GM18498 (cell line): ENCODE results near the gene ZNF316.
"Not testable (repeated sequence)": the region's sequence is repeated elsewhere in the genome, so short reads cannot be mapped to it uniquely, and the experiment has no call there.

ENCODE experiments used
- ATAC-seq: cut with Tn5 transposase; IDR thresholded peaks from one replicate; pipeline ENCODE4 v1.9.1; 2021; ENCODE audit warnings: mild to moderate bottlenecking, moderate library complexity; ENCODE audit not compliant: unreplicated experiment

Gene ZNF316

DNA sequence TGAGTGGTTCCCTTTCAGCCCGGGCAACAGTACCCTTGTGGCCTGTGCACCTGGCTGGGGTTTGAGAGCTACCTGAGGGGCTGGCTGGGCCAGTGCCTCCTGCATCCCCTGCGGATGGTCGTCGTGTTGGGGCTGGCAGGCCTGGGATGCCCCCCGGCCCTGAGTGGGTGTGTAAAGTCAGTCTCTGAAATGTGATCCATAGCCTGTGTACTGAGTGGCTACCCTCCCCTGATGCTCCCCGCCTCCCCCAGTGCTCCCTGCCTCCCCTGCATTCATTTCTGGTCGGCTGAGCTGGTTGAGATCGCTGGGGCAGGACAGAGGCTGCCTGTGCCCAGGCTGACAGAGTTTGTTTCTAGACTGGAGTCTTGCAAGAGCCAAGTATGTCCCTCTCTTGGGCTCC is 9.3 kb downstream of the ZNF316 start:
- no peak for ATAC-seq

DNA sequence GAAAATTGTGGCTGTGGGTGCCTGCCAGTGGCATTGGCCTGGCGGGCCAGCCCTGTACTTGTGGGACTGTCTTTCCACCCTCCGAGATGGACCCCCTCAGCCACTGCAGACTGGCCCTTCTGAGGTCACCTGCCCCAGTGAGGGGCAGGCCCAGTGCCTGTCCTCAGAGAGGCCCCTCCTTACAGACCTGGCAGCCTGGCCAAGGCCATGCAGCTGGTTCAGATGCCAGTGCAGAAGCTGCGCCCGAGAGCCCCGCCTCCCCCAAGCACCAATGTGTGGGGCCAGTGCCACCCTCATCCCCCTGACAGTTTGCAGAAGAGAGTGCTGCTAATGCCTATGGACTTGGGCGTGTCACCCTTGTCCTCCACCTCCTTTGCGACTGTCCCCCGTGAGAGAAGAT is 10.0 kb downstream of the ZNF316 start:
- no peak for ATAC-seq

DNA sequence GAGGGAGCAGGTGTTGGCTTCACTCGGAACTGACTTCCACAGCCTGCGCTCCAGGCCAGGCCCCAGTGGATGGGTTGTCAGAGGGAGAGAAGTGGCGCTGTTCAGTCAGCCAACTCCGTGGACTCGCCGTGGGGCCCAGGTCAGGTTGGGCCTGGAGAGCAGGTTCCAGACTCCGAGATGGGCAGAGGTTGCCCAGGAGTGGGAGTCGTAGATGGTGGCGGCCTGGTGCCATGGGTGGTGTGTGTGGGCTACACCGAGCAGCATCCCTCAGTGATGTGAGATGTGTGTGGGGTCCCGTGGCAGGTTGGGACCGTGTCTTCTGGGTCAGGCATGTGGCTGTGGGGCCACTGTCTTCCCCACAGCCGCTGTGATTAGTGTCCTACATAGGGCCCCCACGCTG is 10.4 kb downstream of the ZNF316 start:
- no peak for ATAC-seq

DNA sequence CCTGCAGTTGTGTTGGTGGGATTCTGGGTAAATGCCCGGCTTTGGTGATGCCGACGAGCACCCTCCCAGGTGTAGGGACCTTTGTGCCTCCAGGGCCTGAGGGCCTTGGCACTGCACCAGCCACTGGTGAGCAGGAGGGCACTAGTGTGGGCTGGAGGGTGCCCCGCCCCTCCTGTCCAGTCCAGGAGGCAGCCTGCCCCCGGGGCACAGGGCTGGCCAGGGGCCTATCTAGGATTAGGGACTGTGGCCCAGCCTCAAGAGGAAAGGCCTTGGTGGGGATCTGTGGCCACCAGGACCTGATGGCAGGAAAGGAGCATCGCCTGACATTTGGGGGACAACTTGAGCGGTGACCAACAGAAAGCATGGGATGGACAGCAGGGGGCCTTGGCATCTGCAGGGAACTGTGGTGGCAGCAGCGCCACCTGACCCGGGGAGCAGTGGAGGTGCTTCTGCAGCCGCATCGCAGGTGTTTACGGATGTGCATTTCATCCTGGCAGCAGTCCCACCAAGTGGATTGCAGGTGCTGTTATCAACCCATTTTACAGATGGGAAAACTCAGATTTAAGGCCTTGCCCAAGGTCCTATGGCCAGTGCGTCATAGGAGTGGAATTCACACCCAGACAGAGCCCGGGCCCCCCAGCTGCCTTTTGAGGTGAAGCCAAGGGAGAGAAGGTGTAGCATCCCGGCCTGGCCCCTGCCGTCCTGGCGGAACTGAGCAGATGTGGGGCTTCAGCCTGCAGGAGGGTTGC is 11.1 kb downstream of the ZNF316 start:
- ATAC-seq, result no peak

DNA sequence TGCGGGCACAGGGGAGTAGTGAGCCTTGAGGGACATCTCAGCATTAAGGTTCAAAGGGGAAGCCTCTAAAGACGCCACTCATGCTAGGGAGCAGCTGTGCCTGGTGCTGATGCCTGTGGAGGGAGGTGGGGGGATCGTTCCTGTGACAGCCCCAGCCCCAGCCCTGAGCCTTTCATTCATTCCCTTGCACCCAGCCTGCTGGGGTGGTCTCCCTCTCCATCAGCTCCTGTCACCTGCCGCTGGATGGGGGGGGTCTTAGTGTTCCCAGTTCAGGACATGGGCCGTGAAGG is 11.6 kb downstream of the ZNF316 start:
- ATAC-seq, result no peak

DNA sequence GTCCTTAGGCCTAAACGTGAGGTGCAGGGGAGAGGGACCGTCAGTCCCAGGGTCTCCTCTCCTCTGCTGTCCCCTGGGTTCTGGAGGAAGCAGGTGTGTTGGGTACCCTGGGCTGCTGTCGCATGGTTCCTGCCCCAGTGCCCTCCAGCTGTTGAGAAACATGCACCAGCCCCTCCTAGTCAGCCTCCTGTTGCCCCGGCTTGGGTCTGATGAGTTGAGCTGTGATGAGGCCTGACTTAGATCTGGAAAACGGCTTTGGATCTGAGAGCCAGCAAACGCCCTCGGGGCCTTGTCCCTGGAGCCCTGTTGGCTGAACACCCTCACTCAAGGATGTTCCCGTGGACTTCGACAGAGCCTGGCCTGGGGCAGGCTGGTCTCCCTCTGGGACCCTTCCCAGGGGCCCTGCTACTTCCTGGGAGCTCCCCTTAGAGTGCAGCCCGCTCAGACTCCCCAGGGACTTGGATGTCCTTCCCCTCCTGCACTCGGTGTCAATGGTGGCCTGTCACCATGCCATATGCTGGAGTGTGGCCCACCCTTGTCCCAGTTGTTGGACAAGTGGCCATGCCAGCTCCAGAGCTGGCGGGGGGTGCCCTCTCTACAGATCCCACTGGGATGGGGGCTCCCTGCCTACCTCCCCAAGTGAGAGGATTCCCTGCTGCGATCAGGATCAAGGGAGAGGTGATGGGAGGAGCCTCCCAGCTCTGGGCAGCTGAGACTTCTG is 12.3 kb downstream of the ZNF316 start:
- no peak for ATAC-seq

DNA sequence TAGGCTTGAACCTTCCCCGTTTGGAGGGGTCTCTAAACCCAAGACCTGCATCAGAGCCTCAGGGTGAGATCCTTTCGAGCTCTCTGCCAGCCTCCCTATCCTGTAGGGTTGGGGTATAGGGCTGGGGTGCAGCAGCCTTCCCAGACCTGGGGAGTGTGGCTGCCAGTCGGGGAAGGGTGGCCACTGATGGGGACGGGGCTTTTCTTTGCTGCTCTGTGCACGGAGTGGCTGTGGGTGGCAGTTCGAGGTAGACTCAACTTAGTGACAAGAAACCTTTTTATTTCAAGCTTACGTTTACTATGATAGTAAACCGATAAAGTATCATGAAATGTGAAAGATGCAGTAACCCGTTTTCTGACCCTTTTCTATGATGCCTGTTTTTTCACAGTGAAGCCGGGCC is 13.0 kb downstream of the ZNF316 start:
- ATAC-seq, result no peak

DNA sequence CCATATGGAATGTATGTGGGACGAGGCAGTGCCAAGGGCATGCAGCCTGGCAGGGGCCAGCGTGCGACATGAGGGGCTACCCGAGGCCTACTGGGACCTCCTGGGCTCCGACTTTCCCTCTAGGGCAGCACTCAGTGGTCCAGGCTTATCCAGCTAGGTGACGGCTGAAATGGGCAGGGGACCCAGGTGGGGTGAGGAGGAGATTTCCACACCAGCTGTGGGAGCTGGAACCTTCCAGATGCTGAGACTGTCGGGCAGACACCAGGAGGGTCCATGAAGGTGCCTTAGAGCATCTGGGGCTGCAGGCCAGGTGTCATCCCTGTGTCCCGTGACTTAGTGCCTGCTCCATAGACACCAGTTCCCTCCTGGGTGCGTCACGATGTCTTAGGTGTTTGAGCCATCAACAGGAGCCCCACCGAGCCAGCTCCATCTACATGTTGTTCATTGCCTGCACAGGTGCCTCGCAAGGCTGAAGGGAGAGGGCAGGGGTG is 13.4 kb downstream of the ZNF316 start:
- no peak for ATAC-seq

DNA sequence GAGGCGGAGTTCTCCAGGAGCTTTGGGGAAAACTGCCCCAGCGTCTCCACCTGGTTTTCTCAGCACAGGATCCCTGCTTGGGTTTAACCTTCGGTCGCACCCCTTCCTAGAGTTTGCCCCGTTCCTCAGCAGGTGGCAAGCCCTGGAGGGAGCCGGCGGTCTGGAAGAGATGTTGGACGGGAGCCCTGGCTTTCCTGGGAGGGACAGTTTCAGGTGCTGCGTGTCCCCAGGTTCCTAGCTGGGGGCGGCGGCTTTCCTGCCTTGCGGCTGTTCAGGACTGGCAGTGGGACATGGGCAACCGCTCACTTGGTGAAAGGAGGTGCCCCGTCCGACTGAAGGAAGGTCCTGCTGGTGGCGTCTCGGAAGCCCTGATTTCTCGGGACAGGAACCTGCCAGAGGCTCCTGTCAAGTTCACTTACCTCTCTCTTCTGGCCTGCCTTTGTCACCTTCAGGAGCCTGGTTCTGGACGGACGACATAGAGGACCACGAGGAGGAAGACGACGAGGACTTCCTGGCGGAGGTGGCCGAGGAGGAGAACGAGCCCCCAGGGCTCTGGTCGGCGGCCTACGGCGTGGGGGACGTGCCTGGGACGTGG is 14.8 kb downstream of the ZNF316 start:
- ATAC-seq, result no peak

DNA sequence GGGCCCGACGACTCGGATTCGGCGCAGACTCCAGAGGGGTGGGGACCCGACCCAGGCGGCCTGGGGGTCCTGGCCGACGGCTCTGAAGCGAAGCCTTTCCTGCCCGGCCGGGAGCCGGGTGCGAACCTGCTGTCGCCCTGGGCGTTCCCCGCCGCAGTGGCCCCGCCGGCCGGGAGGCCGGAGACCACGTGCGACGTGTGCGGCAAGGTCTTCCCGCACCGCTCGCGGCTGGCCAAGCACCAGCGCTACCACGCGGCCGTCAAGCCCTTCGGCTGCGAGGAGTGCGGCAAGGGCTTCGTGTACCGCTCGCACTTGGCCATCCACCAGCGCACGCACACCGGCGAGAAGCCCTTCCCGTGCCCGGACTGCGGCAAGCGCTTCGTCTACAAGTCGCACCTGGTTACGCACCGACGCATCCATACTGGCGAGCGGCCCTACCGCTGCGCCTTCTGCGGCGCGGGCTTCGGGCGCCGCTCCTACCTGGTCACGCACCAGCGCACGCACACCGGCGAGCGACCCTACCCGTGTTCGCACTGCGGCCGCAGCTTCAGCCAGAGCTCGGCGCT is 15.4 kb downstream of the ZNF316 start:
- ATAC-seq, result no peak

DNA sequence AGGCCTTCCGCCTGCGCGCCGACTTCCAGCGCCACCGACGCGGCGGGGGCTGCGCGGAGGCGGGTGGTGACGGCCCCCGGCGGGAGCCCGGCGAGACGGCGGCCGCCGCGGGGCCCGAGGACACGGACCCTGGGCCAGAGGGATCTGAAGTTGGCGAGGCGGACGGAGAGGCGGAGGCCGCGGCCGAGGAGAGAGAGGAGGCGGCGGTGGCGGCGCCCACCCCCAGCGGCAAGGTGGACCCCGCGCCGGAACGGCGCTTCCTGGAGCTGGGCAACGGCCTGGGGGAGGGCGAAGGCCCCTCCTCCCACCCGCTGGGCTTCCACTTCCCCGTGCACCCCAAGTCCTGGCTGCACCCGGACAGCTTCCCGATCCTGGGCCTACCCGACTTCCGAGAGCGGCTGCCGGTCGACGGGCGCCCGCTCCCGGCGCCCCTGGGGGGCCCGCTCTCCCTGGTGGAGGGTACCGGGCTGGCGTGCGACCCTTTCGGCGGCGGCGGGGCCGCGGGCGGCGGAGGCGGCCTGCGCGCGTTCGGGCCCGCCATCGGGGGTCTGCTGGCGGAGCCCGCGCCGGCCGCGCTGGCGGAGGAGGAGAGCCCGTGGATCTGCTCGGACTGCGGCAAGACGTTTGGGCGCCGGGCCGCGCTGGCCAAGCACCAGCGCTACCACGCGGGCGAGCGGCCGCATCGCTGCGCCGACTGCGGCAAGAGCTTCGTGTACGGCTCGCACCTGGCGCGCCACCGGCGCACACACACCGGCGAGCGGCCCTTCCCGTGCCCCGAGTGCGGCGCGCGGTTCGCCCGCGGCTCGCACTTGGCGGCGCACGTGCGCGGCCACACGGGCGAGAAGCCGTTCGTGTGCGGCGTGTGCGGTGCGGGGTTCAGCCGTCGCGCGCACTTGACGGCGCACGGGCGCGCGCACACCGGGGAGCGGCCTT is 16.2 kb downstream of the ZNF316 start:
- no peak for ATAC-seq

DNA sequence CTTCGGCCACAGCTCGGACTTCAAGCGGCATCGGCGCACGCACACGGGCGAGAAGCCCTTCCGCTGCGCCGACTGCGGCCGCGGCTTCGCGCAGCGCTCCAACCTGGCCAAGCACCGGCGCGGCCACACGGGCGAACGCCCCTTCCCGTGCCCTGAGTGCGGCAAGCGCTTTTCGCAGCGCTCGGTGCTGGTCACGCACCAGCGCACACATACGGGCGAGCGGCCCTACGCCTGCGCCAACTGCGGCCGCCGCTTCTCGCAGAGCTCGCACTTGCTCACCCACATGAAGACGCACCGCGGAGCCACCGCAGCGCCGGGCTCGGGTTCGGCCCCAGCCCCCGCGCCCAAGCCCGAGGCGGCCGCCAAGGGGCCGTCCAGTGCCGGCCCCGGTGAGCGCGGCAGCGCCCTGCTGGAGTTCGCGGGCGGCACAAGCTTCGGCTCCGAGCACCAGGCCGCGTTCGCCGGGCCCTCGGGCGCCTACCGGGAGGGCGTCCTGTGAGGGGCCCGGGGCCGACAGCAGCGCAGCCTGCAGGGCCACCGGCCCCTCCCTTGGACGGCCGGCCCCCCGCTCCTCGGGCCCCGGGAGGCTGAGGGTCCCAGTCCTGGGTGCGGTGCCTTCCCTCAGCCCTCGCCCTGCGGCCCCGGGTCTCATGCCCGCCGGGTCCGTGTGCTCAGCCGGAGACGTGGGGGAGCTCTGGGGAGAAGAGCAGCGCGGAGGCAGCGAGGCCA is 17.2 kb downstream of the ZNF316 start:
- ATAC-seq, result no peak

DNA sequence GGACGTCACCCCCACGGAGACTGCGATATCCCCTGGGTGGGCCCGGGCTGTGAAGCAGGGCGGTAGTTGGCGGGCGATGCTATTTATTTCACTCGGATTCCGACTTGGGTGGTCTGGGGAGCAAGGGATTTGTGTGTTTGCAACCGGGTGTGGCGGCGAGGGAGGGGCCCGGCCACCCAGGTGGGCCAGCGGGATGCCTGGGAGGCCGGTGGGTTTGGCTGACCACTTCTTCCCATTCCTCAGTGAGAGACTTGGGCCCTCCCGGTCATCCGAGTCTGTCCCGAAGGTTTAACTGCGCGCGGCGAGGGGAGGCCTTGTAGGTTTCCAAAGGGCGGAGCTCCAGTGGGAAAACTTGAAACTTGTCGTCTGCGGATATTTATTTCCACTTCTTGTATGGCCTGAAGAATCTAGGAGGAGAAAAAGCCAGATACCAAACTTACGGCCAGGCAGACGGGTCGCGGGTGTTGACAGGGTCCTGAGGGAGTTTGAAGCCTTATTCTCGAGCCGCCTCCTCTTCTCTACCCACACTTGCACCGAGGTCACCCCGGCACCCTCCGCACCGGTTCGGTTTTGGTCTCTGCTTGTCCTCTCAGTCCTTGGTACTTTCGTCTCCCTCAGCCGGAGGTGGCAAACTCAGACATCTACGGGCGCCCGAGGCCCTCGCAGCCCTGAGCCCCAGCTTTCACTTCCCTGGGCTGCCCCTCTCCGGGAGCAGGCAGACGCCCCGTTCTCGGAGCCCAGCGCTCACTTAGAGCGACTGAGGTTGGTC is 17.9 kb downstream of the ZNF316 start:
- ATAC-seq, result no peak

DNA sequence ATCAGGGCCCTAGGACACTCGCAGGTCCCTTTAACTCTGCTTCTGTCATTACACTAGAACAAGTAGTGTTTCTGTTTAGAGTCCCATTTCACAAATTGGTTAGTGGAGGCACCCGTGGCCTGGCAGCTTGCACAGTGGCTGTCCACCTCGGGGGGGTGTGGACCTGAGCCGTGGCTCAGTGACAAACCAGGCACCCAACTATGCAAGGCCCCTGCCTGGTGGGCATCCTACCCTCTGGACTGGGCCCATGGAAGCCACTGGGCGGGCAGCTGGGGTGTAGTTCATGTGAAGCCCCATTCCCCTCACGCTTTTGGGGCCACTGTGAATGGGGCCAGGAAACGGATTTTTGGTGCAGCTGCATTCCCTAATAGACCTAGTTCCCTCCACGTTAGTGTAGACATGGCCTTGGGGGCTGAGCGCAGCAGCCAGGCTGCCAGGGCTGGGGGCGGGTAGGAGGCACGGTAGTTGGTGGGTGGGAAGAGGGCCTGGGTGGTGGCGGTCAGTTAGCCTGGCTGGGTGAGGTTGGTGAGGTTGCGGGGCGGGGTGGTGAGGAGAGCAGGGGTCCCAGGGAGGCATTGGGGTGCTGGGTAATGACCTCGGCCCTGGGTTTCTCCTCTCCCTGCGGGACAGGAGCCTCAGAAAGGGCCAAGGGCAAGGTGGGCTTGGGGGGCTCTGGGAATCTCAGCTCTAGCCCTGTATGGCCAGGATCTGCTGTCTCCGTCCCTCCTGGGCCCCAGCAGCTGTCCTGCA is 18.7 kb downstream of the ZNF316 start:
- ATAC-seq, result no peak

DNA sequence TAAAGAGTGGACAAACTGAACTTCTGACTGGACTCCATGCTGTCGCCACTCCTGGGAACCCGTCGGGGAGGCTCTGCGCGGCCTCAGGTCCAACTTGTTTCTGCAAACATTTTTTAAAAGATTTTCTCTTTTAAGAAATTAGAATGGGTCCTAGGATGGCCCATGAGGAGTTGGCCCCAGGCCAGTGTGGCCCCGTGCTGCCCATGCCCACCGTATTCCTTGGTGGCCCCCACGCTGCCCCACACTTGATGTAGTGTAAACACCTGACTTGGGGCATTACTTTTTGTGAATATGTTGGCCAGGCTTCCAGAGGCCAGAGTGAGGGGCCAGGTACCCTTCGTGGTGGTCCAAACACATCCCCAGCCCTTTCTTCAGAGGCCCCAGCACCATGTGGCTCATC is 19.3 kb downstream of the ZNF316 start:
- no peak for ATAC-seq

DNA sequence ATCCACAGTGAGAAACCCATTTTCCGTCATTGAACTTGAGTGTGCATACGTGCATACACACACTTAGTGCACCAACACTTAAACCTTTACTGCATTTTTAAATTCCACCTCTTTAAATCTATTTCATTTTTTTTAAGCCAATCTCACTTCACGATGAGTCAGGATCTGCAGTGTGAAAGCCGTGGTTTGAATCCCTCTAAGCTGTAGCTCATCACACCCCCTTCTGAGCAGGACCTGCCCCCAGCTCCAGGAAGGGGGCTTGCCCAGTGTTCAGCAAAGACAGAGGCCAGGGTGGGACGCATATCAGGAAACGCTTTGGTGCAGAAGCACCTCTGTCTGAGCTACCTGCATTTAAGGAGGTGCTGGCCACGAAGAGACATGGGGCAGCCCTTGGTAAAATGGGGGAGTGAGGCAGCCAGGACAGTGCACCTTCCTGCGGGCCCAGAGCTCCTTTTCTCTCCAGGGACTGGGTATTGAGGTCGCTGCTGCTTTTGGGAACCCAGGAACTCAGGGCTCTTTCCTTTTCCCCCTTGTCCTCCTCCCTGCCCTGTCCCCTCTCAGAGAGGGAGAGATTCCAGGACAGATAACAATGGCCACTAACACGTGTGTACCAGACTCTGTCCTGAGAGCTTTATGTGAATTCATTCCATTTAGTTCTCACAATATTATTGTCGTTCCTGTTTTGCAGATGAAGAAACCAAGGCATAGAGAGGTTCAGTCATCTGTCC is 21.7 kb downstream of the ZNF316 start:
- ATAC-seq, result no peak

DNA sequence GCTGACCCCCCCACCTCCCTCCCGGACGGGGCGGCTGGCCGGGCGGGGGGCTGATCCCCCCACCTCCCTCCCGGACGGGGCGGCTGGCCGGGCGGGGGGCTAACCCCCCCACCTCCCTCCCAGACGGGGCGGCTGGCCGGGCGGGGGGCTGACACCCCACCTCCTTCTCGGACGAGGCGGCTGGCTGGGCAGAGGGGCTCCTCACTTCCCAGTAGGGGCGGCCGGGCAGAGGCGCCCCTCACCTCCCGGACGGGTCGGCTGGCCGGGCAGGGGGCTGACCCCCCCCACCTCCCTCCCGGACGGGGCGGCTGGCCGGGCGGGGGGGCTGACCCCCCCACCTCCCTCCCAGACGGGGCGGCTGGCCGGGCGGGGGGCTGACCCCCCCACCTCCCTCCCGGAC is 33.7 kb downstream of the ZNF316 start:
- ATAC-seq, result not testable (repeated sequence)

DNA sequence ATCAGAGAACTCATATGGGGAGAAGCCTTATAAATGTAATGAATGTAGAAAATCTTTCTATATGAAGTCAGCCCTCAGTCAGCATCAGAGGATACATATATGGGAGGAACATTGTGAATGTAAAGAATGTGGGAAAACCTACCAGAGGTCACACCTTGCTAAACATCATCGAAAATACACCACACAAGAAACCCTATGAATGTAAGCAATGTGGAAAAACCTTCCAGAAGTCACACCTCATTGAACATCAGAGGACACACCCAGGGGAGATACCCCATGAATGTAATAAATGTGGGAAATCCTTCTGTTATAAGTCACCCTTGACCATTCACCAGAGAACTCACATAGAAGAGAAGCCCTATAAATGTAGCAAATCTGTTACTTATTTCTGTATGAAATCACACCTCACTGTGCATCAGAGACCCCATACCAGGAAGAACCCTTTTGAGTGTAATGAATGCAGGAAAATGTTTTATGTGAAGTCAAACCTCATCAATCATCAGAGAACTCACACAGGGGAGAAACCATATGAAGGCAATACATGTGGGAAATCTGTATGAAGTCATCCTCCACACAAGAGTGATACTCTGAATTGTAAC is 38.8 kb downstream of the ZNF316 start:
- no peak for ATAC-seq
